ENCODE data around the gene SLAMF6. TPM values are rescaled to one million over a fixed set of nuclear protein-coding genes. Genes with fewer than 3 reads are reported as not detected.

SLAMF6 gene
- total and polyA plus RNA-seq, 4 donors: 0.73 to 2.4 (median 2.1) TPM

GRCh38 chr1:160460683-160461287, 62.3 kb downstream of the SLAMF6 start:
- ATAC-seq (ENCODE audit: insufficient read depth, low FRiP score) (no peak), DNase-seq (no peak)
- WGBS, 2 donors: 67% methylated on average over 4 of the region's 4 CpGs
- H3K27me3 ChIP-seq (ENCODE audit: control insufficient read depth in 3 of 3, insufficient read depth in 3 of 3, low read length in 2 of 3): no peaks in the 10 kb centered on the region
- no peak overlapping the region for H3K9ac ChIP-seq (ENCODE audit: insufficient read depth in 1 of 2, low read length in 2 of 2)
- H3K4me1 ChIP-seq (ENCODE audit: control insufficient read depth in 5 of 5, insufficient read depth in 5 of 5, low read length in 5 of 5): no peaks in the 10 kb centered on the region
- no peaks in the 10 kb centered on the region for H3K9me3 ChIP-seq (ENCODE audit: control insufficient read depth in 4 of 4, insufficient read depth in 3 of 4, low read length in 3 of 4)
- H3K4me3 ChIP-seq: no peak overlapping the region
- TF ChIP-seq CTCF (IDR thresholded peaks at IDR 0.05; ENCODE audit: control extremely low read depth, extremely low read depth): no peak
- no peak overlapping the region for H3K27ac ChIP-seq (ENCODE audit: low read depth in 1 of 2, low read length in 1 of 2)
- H3K36me3 ChIP-seq (ENCODE audit: control insufficient read depth in 4 of 4, insufficient read depth in 4 of 4, low read length in 4 of 4): no peaks in the 10 kb centered on the region

GRCh38 chr1:160460214-160460642, 62.8 kb downstream of the SLAMF6 start:
- Histone ChIP-seq H3K27ac (ENCODE audit: low read depth in 1 of 2, low read length in 1 of 2) (no peak overlapping the region), H3K9me3 (ENCODE audit: control insufficient read depth in 4 of 4, insufficient read depth in 3 of 4, low read length in 3 of 4) (no peaks in the 10 kb centered on the region), H3K4me1 (ENCODE audit: control insufficient read depth in 5 of 5, insufficient read depth in 5 of 5, low read length in 5 of 5) (no peaks in the 10 kb centered on the region), H3K27me3 (ENCODE audit: control insufficient read depth in 3 of 3, insufficient read depth in 3 of 3, low read length in 2 of 3) (no peaks in the 10 kb centered on the region), H3K36me3 (ENCODE audit: control insufficient read depth in 4 of 4, insufficient read depth in 4 of 4, low read length in 4 of 4) (no peaks in the 10 kb centered on the region), H3K9ac (ENCODE audit: insufficient read depth in 1 of 2, low read length in 2 of 2) (no peak overlapping the region), H3K4me3 (no peak overlapping the region)
- WGBS, 2 donors: 69 to 80% methylated on average over 5 of the region's 5 CpGs
- no peak for DNase-seq
- ATAC-seq (ENCODE audit: insufficient read depth, low FRiP score): no peak
- no peak for TF ChIP-seq CTCF (IDR thresholded peaks at IDR 0.05; ENCODE audit: control extremely low read depth, extremely low read depth)

GRCh38 chr1:160459687-160460086, 63.4 kb downstream of the SLAMF6 start:
- no peak for ATAC-seq (ENCODE audit: insufficient read depth, low FRiP score)
- DNase-seq: no peak
- no peak overlapping the region for H3K27ac ChIP-seq (ENCODE audit: low read depth in 1 of 2, low read length in 1 of 2)
- H3K9me3 ChIP-seq (ENCODE audit: control insufficient read depth in 4 of 4, insufficient read depth in 3 of 4, low read length in 3 of 4): no peaks in the 10 kb centered on the region
- no peak overlapping the region for H3K9ac ChIP-seq (ENCODE audit: insufficient read depth in 1 of 2, low read length in 2 of 2)
- no peak for TF ChIP-seq CTCF (IDR thresholded peaks at IDR 0.05; ENCODE audit: control extremely low read depth, extremely low read depth)
- no peaks in the 10 kb centered on the region for H3K27me3 ChIP-seq (ENCODE audit: control insufficient read depth in 3 of 3, insufficient read depth in 3 of 3, low read length in 2 of 3)
- WGBS, 2 donors: 87 to 89% methylated on average over 2 of the region's 2 CpGs
- H3K4me3 ChIP-seq: no peak overlapping the region
- no peaks in the 10 kb centered on the region for H3K4me1 ChIP-seq (ENCODE audit: control insufficient read depth in 5 of 5, insufficient read depth in 5 of 5, low read length in 5 of 5)
- no peaks in the 10 kb centered on the region for H3K36me3 ChIP-seq (ENCODE audit: control insufficient read depth in 4 of 4, insufficient read depth in 4 of 4, low read length in 4 of 4)

GRCh38 chr1:160459056-160459455, 64.0 kb downstream of the SLAMF6 start:
- 22 to 75% methylated on average over 2 of the region's 2 CpGs for WGBS, 2 donors
- Histone ChIP-seq H3K27ac (ENCODE audit: low read depth in 1 of 2, low read length in 1 of 2) (no peak overlapping the region), H3K36me3 (ENCODE audit: control insufficient read depth in 4 of 4, insufficient read depth in 4 of 4, low read length in 4 of 4) (no peaks in the 10 kb centered on the region), H3K9me3 (ENCODE audit: control insufficient read depth in 4 of 4, insufficient read depth in 3 of 4, low read length in 3 of 4) (no peaks in the 10 kb centered on the region), H3K4me3 (no peak overlapping the region), H3K4me1 (ENCODE audit: control insufficient read depth in 5 of 5, insufficient read depth in 5 of 5, low read length in 5 of 5) (no peaks in the 10 kb centered on the region), H3K27me3 (ENCODE audit: control insufficient read depth in 3 of 3, insufficient read depth in 3 of 3, low read length in 2 of 3) (no peaks in the 10 kb centered on the region), H3K9ac (ENCODE audit: insufficient read depth in 1 of 2, low read length in 2 of 2) (no peak overlapping the region)
- no peak for TF ChIP-seq CTCF (IDR thresholded peaks at IDR 0.05; ENCODE audit: control extremely low read depth, extremely low read depth)
- ATAC-seq (ENCODE audit: insufficient read depth, low FRiP score) (no peak), DNase-seq (peak in 2 of 3 donors; percentile 13 to 14)
